Measurements from ENCODE around the gene DNAJB11. TPM values are rescaled to one million over a fixed set of nuclear protein-coding genes. Genes with fewer than 3 reads are reported as not detected.
A peak's percentile ranks its signal among the peaks of the same experiment; 100 is the strongest.

Gene DNAJB11
- total RNA-seq (ENCODE audit: unreplicated experiment): 57.6 TPM
- long read RNA-seq, transcript DNAJB11-201 (10 exons, 1,688 nt): major isoform, 119 of 126 reads
- long read RNA-seq, partial matches to known transcripts: 7 of 126 reads
- long read RNA-seq, other reads (novel, unspliced or antisense): 0 of 126 reads

GRCh38 chr3:186570096-186570940, at the start of gene DNAJB11:
Gene DNAJB11, plus strand, starts transcription at chr3:186570720. Its CDS starts 178 bp downstream, at chr3:186570898.
- Mint-ChIP-seq H3K4me3 (ENCODE audit: unreplicated experiment) (peak within 1 kb of the TSS; percentile 94), H3K4me1 (ENCODE audit: low read depth, unreplicated experiment) (peaks cover 10% of the 10 kb centered on the region), H3K27ac (ENCODE audit: unreplicated experiment) (peak within 1 kb of the TSS; percentile 48), H3K9me3 (ENCODE audit: unreplicated experiment) (peaks cover 4% of the 10 kb centered on the region), H3K27me3 (ENCODE audit: unreplicated experiment) (peaks cover 11% of the 10 kb centered on the region), H3K36me3 (ENCODE audit: unreplicated experiment) (no peaks in the 10 kb centered on the region)
- DNase-seq: peak; percentile 97
- TF ChIP-seq CTCF (IDR thresholded peaks at IDR 0.05; ENCODE audit: partially characterized antibody, unreplicated experiment): no peak

DNA sequence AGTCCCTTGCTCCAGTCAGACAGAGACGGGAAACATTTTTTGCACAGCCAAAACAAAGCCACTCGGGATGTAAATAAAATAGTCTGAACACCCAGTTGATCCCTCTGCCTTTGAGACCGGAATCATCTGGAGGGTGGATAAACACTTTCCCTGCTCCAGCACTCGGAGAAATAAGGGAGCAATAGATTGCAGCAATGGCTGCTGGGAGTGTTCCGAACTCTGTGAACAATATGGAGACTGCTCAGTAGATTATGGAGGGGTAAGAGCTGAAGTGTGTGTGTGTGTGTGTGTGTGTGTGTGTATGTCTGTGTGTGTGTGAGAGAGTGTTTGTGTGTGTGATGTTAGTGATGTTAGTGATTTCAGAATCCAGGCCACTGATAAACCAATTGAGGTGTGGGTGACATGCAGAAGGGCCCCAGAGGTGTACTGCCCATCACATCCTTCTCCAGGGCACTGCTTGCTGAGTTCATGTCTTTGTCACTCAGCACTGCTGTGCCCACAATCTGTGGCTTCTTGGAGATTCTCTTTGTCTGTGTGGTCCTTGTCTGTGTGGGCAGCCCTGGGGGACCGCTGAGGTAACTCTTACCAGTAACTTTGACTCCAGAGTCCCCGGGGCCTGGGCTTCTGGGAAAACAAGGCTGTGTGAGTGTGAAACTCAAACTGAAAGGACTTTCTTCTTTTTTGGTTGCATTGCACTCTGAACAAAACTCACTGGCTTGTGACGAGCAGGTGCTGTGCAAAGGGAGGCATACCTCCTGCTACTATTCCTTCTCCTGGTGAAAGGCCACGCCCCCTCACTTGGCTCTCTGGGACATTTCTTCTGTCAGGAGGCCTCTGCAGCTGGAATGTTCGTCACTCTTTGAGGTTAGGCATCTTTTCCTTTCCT, 49.3 kb upstream of the DNAJB11 start:
- DNase-seq: no peak
- H3K4me1 Mint-ChIP-seq (ENCODE audit: low read depth, unreplicated experiment): peaks cover 13% of the 10 kb centered on the region
- no peak overlapping the region for H3K4me3 Mint-ChIP-seq (ENCODE audit: unreplicated experiment)
- H3K27ac Mint-ChIP-seq (ENCODE audit: unreplicated experiment): no peak overlapping the region
- peaks cover 8% of the 10 kb centered on the region for H3K27me3 Mint-ChIP-seq (ENCODE audit: unreplicated experiment)
- H3K36me3 Mint-ChIP-seq (ENCODE audit: unreplicated experiment): no peaks in the 10 kb centered on the region
- peaks cover 2% of the 10 kb centered on the region for H3K9me3 Mint-ChIP-seq (ENCODE audit: unreplicated experiment)
- no peak for TF ChIP-seq CTCF (IDR thresholded peaks at IDR 0.05; ENCODE audit: partially characterized antibody, unreplicated experiment)

GRCh38 chr3:186523022-186523421, 47.5 kb upstream of the DNAJB11 start:
- peaks cover 12% of the 10 kb centered on the region for H3K27me3 Mint-ChIP-seq (ENCODE audit: unreplicated experiment)
- peaks cover 14% of the 10 kb centered on the region for H3K4me1 Mint-ChIP-seq (ENCODE audit: low read depth, unreplicated experiment)
- no peak for TF ChIP-seq CTCF (IDR thresholded peaks at IDR 0.05; ENCODE audit: partially characterized antibody, unreplicated experiment)
- H3K4me3 Mint-ChIP-seq (ENCODE audit: unreplicated experiment): no peak overlapping the region
- H3K36me3 Mint-ChIP-seq (ENCODE audit: unreplicated experiment): peaks cover 5% of the 10 kb centered on the region
- H3K27ac Mint-ChIP-seq (ENCODE audit: unreplicated experiment): no peak overlapping the region
- peaks cover 5% of the 10 kb centered on the region for H3K9me3 Mint-ChIP-seq (ENCODE audit: unreplicated experiment)
- DNase-seq: no peak

- Mint-ChIP-seq H3K9me3 (ENCODE audit: unreplicated experiment) (peaks cover 7% of the 10 kb centered on the region), H3K27ac (ENCODE audit: unreplicated experiment) (no peak overlapping the region), H3K27me3 (ENCODE audit: unreplicated experiment) (peaks cover 12% of the 10 kb centered on the region), H3K4me1 (ENCODE audit: low read depth, unreplicated experiment) (peaks cover 14% of the 10 kb centered on the region), H3K4me3 (ENCODE audit: unreplicated experiment) (no peak overlapping the region), H3K36me3 (ENCODE audit: unreplicated experiment) (peaks cover 5% of the 10 kb centered on the region)
- no peak for TF ChIP-seq CTCF (IDR thresholded peaks at IDR 0.05; ENCODE audit: partially characterized antibody, unreplicated experiment)
- no peak for DNase-seq
Observed at GRCh38 chr3:186523434-186523833, 47.1 kb upstream of the DNAJB11 start.

Data from glutamatergic neuron (in vitro differentiated cells).